Prostate gland (tissue), 2 donors: Measurements from ENCODE around the gene PCDH18. TPM values are rescaled to one million over a fixed set of nuclear protein-coding genes. Genes with fewer than 3 reads are reported as not detected.

ENCODE experiments used
- DNase-seq: peaks from one replicate; pipeline ENCODE4 v3.0.0-alpha.2; 2019; ENCODE audit warnings: low spot score
- H3K27ac ChIP-seq, 2 donors: fragments of 200-600 bp; sonication (generic); 2 replicates each; pipeline ENCODE4 v1.5.1; 2017 to 2019
- H3K27me3 ChIP-seq: fragments of 200-600 bp; sonication (generic); replicated peaks from 2 replicates; pipeline ENCODE4 v1.5.1; 2019; ENCODE audit not compliant: insufficient read depth
- H3K36me3 ChIP-seq, 2 donors: fragments of 200-600 bp; sonication (generic); 1 replicate in 1 of 2; 2 replicates in 1 of 2; pipeline versions ENCODE4 v1.5.1 to v1.8.1; 2017 to 2019
- H3K4me1 ChIP-seq: fragments of 200-600 bp; sonication (generic); replicated peaks from 2 replicates; pipeline ENCODE4 v1.5.1; 2019
- H3K4me3 ChIP-seq, 2 donors: fragments of 200-600 bp; sonication (generic); 2 replicates each; pipeline ENCODE4 v1.5.1; 2017 to 2019
- H3K9me3 ChIP-seq: fragments of 200-600 bp; sonication (generic); 2 replicates; pipeline ENCODE4 v1.5.1; 2017
- POLR2A ChIP-seq: fragments of 450-650 bp; IDR thresholded peaks from one replicate; pipeline ENCODE4 v1.6.1; 2016; ENCODE audit warnings: antibody characterized with exemption, mild to moderate bottlenecking
- POLR2AphosphoS5 ChIP-seq: sonication (generic); formaldehyde crosslinking; IDR thresholded peaks from one replicate; pipeline ENCODE4 v1.6.1; 2017; ENCODE audit warnings: antibody characterized with exemption
- WGBS: methylation state at CpG from one replicate; pipeline ENCODE4 v1.1.5; 2018; 5-methylcytosine and 5-hydroxymethylcytosine counted together
- intact Hi-C: fragments of 100-400 bp; cut with DNase I; formaldehyde crosslinking; loops from one replicate; pipeline ENCODE4 v1.14.2; 2022
- total RNA-seq, 2 donors: library from RNA; depleted of rRNA; stranded (reverse); fragments of >200 nt; gene quantifications; one replicate each; pipeline ENCODE4 v1.1.0, GENCODE V29; 2016
- TF ChIP-seq, protein P1 (sequence below), 4 experiments: fragments of 200-600 bp in 2 of 4; fragments of 450-650 bp in 2 of 4; sonication (generic) in 2 of 4; IDR thresholded peaks; 1 replicate in 3 of 4; 2 replicates in 1 of 4; pipeline ENCODE4 v1.5.1; 2016 to 2019; ENCODE audit warnings: antibody characterized with exemption in 4 of 4, mild to moderate bottlenecking in 2 of 4, moderate library complexity in 2 of 4

The PCDH18 gene
- total RNA-seq, 2 donors from 2014 or later = 12.3 to 28.0 TPM

GRCh38 chr4:137531168-137531985 is 917 bp downstream of the PCDH18 start:
- TF ChIP-seq, protein P1, sequence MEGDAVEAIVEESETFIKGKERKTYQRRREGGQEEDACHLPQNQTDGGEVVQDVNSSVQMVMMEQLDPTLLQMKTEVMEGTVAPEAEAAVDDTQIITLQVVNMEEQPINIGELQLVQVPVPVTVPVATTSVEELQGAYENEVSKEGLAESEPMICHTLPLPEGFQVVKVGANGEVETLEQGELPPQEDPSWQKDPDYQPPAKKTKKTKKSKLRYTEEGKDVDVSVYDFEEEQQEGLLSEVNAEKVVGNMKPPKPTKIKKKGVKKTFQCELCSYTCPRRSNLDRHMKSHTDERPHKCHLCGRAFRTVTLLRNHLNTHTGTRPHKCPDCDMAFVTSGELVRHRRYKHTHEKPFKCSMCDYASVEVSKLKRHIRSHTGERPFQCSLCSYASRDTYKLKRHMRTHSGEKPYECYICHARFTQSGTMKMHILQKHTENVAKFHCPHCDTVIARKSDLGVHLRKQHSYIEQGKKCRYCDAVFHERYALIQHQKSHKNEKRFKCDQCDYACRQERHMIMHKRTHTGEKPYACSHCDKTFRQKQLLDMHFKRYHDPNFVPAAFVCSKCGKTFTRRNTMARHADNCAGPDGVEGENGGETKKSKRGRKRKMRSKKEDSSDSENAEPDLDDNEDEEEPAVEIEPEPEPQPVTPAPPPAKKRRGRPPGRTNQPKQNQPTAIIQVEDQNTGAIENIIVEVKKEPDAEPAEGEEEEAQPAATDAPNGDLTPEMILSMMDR (IDR thresholded peaks at IDR 0.05) = no peak
- TF ChIP-seq POLR2A (no peak), POLR2AphosphoS5 (no peak)
- H3K4me1 ChIP-seq = no peaks in the 10 kb centered on the region
- peak overlapping the region; percentile 38 to 40 for H3K4me3 ChIP-seq
- no peak for DNase-seq
- 3% methylated on average over 13 of the region's 13 CpGs for WGBS
- no peaks in the 10 kb centered on the region for H3K36me3 ChIP-seq
- intact Hi-C loops = loop anchor here (5.0 to 10.0 kb wide), 4 partner anchors 131 to 407 kb away; no protein-coding TSS in a partner anchor
- no peaks in the 10 kb centered on the region for H3K9me3 ChIP-seq
- peak overlapping the region; percentile 59 to 77 for H3K27ac ChIP-seq
- H3K27me3 ChIP-seq = no peaks in the 10 kb centered on the region

GRCh38 chr4:137530176-137530575 is 2.1 kb downstream of the PCDH18 start:
- peak overlapping the region; percentile 38 to 40 for H3K4me3 ChIP-seq
- H3K9me3 ChIP-seq = no peaks in the 10 kb centered on the region
- 55% methylated on average over 7 of the region's 7 CpGs for WGBS
- no peaks in the 10 kb centered on the region for H3K27me3 ChIP-seq
- no peaks in the 10 kb centered on the region for H3K4me1 ChIP-seq
- TF ChIP-seq, protein P1 (IDR thresholded peaks at IDR 0.05) = no peak
- TF ChIP-seq POLR2AphosphoS5 = no peak
- TF ChIP-seq POLR2A = no peak
- peak overlapping the region; percentile 6 to 77 for H3K27ac ChIP-seq
- intact Hi-C loops = loop anchor here (5.0 to 10.0 kb wide), 4 partner anchors 132 to 405 kb away; no protein-coding TSS in a partner anchor
- no peak for DNase-seq
- H3K36me3 ChIP-seq = no peaks in the 10 kb centered on the region

DNA sequence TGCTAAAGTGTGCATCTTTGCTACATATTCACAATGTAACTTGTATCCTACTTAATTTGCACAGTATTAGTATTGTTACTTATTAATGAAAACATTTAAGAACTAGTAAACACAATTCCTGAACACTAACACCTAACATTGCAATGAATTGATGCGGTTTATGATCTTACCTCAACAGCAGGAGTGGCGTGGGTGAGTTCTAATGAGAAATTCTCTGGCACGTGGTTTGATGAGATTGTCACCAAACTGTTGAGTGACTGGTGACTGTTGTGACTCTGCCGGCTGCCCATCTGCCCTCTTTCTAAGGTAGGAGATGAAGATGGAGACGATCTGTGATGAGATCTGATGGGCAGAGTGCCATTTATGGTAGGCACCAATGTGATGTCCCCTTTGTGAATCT is 2.9 kb downstream of the PCDH18 start:
- no peaks in the 10 kb centered on the region for H3K27me3 ChIP-seq
- H3K36me3 ChIP-seq = no peaks in the 10 kb centered on the region
- peak overlapping the region in 1 of 2 donors; percentile 77 for H3K27ac ChIP-seq
- DNase-seq = no peak
- TF ChIP-seq, protein P1 (IDR thresholded peaks at IDR 0.05) = no peak
- TF ChIP-seq POLR2A (no peak), POLR2AphosphoS5 (no peak)
- intact Hi-C loops = loop anchor here (10.0 kb wide), 1 partner anchor 335 kb away; no protein-coding TSS in a partner anchor
- WGBS = 42% methylated on average over 5 of the region's 5 CpGs
- no peaks in the 10 kb centered on the region for H3K9me3 ChIP-seq
- H3K4me1 ChIP-seq = no peaks in the 10 kb centered on the region
- H3K4me3 ChIP-seq = peak overlapping the region; percentile 38 to 40

- H3K4me1 ChIP-seq = no peaks in the 10 kb centered on the region
These were observed 3.6 kb downstream of the PCDH18 start for GRCh38 chr4:137528673-137529072.

More at GRCh38 chr4:137528673-137529072, 3.6 kb downstream of the PCDH18 start:
- peak overlapping the region; percentile 38 to 40 for H3K4me3 ChIP-seq
- TF ChIP-seq, protein P1 (IDR thresholded peaks at IDR 0.05) = no peak
- no peak for TF ChIP-seq POLR2AphosphoS5
- no peak for TF ChIP-seq POLR2A
- no peak overlapping the region for H3K27ac ChIP-seq
- no peak for DNase-seq
- H3K27me3 ChIP-seq = no peaks in the 10 kb centered on the region
- 47% methylated on average over 4 of the region's 4 CpGs for WGBS
- no peaks in the 10 kb centered on the region for H3K9me3 ChIP-seq
- no peaks in the 10 kb centered on the region for H3K36me3 ChIP-seq
- intact Hi-C loops = loop anchor here (10.0 kb wide), 1 partner anchor 336 kb away; no protein-coding TSS in a partner anchor
